H9 (cell line): ENCODE data around the gene DUSP28. TPM values are rescaled to one million over a fixed set of nuclear protein-coding genes. Genes with fewer than 3 reads are reported as not detected.

Experiments
- DNase-seq: peaks from one replicate; pipeline ENCODE4 v3.0.0-alpha.2; 2017
- H2AFZ ChIP-seq: one replicate; pipeline ENCODE4 v1.6.1; 2013; ENCODE audit warnings: mild to moderate bottlenecking, low read length, control low read depth, moderate library complexity
- H2AK5ac ChIP-seq: 2 replicates; pipeline ENCODE4 v1.6.1; 2013; ENCODE audit warnings: low read length, control low read depth, mixed read lengths; ENCODE audit not compliant: insufficient read length
- H2BK120ac ChIP-seq: one replicate; pipeline ENCODE4 v1.6.1; 2013; ENCODE audit warnings: low read depth, mild to moderate bottlenecking, low read length, control low read depth, inconsistent platforms; ENCODE audit not compliant: poor library complexity, severe bottlenecking
- H2BK12ac ChIP-seq: 2 replicates; pipeline ENCODE4 v1.6.1; 2013; ENCODE audit warnings: low read length, control low read depth, mixed read lengths, low read depth; ENCODE audit not compliant: insufficient read length
- H2BK15ac ChIP-seq: 2 replicates; pipeline ENCODE4 v1.6.1; 2013; ENCODE audit warnings: low read depth, low read length, control low read depth
- H2BK20ac ChIP-seq: one replicate; pipeline ENCODE4 v1.6.1; 2013; ENCODE audit warnings: low read depth, mild to moderate bottlenecking, low read length, control low read depth, inconsistent platforms; ENCODE audit not compliant: poor library complexity, severe bottlenecking
- H2BK5ac ChIP-seq: 2 replicates; pipeline ENCODE4 v1.6.1; 2013; ENCODE audit warnings: low read length, control low read depth, mixed read lengths; ENCODE audit not compliant: insufficient read length
- H3K14ac ChIP-seq: 2 replicates; pipeline ENCODE4 v1.6.1; 2013; ENCODE audit warnings: low read length, control low read depth; ENCODE audit not compliant: insufficient read depth
- H3K18ac ChIP-seq: 2 replicates; pipeline ENCODE4 v1.6.1; 2013; ENCODE audit warnings: low read depth, mild to moderate bottlenecking, mixed read lengths, low read length, control low read depth; ENCODE audit not compliant: insufficient read length
- H3K23ac ChIP-seq: 2 replicates; pipeline ENCODE4 v1.6.1; 2013; ENCODE audit warnings: low read length, control low read depth, mixed read lengths, low read depth; ENCODE audit not compliant: insufficient read length
- H3K23me2 ChIP-seq: 2 replicates; pipeline ENCODE4 v1.6.1; 2013; ENCODE audit warnings: low read depth, mild to moderate bottlenecking, mixed read lengths, low read length, control low read depth; ENCODE audit not compliant: insufficient read length, poor library complexity, severe bottlenecking
- H3K27ac ChIP-seq: 2 replicates; pipeline ENCODE4 v1.5.1; 2013; ENCODE audit warnings: low read length, control low read depth, mixed read lengths, low read depth; ENCODE audit not compliant: insufficient read length
- H3K27me3 ChIP-seq: 2 replicates; pipeline ENCODE4 v1.6.1; 2013; ENCODE audit warnings: low read length, control low read depth, inconsistent platforms; ENCODE audit not compliant: insufficient read depth
- H3K4ac ChIP-seq: 2 replicates; pipeline ENCODE4 v1.6.1; 2013; ENCODE audit warnings: low read depth, mild to moderate bottlenecking, control low read depth, inconsistent platforms, low read length, moderate library complexity
- H3K4me1 ChIP-seq: 2 replicates; pipeline ENCODE4 v1.6.1; 2013; ENCODE audit warnings: low read length, control low read depth, inconsistent platforms; ENCODE audit not compliant: insufficient read depth
- H3K4me2 ChIP-seq: 2 replicates; pipeline ENCODE4 v1.6.1; 2013; ENCODE audit warnings: low read length, control low read depth, mixed read lengths; ENCODE audit not compliant: insufficient read length, insufficient read depth
- H3K56ac ChIP-seq: 2 replicates; pipeline ENCODE4 v1.6.1; 2013; ENCODE audit warnings: low read depth, mild to moderate bottlenecking, mixed read lengths, low read length, control low read depth; ENCODE audit not compliant: insufficient read length
- H3K79me1 ChIP-seq: 2 replicates; pipeline ENCODE4 v1.6.1; 2013; ENCODE audit warnings: low read depth, mild to moderate bottlenecking, moderate library complexity, low read length, control low read depth, inconsistent platforms; ENCODE audit not compliant: insufficient read depth, poor library complexity, severe bottlenecking
- H3K79me2 ChIP-seq: 2 replicates; pipeline ENCODE4 v1.6.1; 2013; ENCODE audit warnings: low read length, control low read depth, inconsistent platforms; ENCODE audit not compliant: insufficient read depth
- H3K9ac ChIP-seq: 2 replicates; pipeline ENCODE4 v1.6.1; 2013; ENCODE audit warnings: low read length, control low read depth, mixed read lengths; ENCODE audit not compliant: insufficient read length; ENCODE audit errors: extremely low read depth
- H3K9me3 ChIP-seq: one replicate; pipeline ENCODE4 v1.6.1; 2013; ENCODE audit warnings: low read depth, low read length, inconsistent platforms; ENCODE audit not compliant: control insufficient read depth
- H3T11ph ChIP-seq: one replicate; pipeline ENCODE4 v1.6.1; 2013; ENCODE audit warnings: mild to moderate bottlenecking, low read length, control low read depth, inconsistent platforms
- H4K20me1 ChIP-seq: one replicate; pipeline ENCODE4 v1.6.1; 2013; ENCODE audit not compliant: control insufficient read depth, insufficient read length, insufficient read depth
- H4K5ac ChIP-seq: 2 replicates; pipeline ENCODE4 v1.6.1; 2013; ENCODE audit warnings: low read depth, mild to moderate bottlenecking, mixed read lengths, low read length, control low read depth; ENCODE audit not compliant: insufficient read length
- H4K8ac ChIP-seq: replicated peaks from 2 replicates; pipeline ENCODE4 v1.6.1; 2013; ENCODE audit warnings: low read length, control low read depth, mixed read lengths, low read depth; ENCODE audit not compliant: insufficient read length
- H4K91ac ChIP-seq: 2 replicates; pipeline ENCODE4 v1.6.1; 2013; ENCODE audit warnings: low read depth, mild to moderate bottlenecking, moderate library complexity, mixed read lengths, low read length, control low read depth; ENCODE audit not compliant: insufficient read length
- H3K27ac Mint-ChIP-seq, 3 experiments: 2 replicates in 2 of 3; 3 replicates in 1 of 3; pipeline ENCODE4 v1.8.0; 2020 to 2021; ENCODE audit warnings: mixed read lengths in 3 of 3, mild to moderate bottlenecking in 1 of 3, moderate library complexity in 1 of 3
- H3K27me3 Mint-ChIP-seq: 2 replicates; pipeline ENCODE4 v1.8.0; 2021; ENCODE audit warnings: low read depth, mild to moderate bottlenecking, moderate library complexity, mixed read lengths
- H3K36me3 Mint-ChIP-seq, 3 experiments: 2 replicates in 2 of 3; 3 replicates in 1 of 3; pipeline ENCODE4 v1.8.0; 2020 to 2021; ENCODE audit warnings: low read depth in 3 of 3, mixed read lengths in 3 of 3; ENCODE audit not compliant: insufficient read depth in 1 of 3
- H3K4me1 Mint-ChIP-seq, 2 experiments: 2 replicates each; pipeline ENCODE4 v1.8.0; 2020; ENCODE audit warnings: mixed read lengths in 2 of 2
- H3K4me3 Mint-ChIP-seq, 2 experiments: 2 replicates in 1 of 2; 3 replicates in 1 of 2; pipeline ENCODE4 v1.8.0; 2020 to 2021; ENCODE audit warnings: mild to moderate bottlenecking in 2 of 2, mixed read lengths in 2 of 2, moderate library complexity in 1 of 2
- H3K9me3 Mint-ChIP-seq, 2 experiments: 2 replicates in 1 of 2; 3 replicates in 1 of 2; pipeline ENCODE4 v1.8.0; 2020; ENCODE audit warnings: mild to moderate bottlenecking in 2 of 2, mixed read lengths in 2 of 2, moderate library complexity in 1 of 2
- CTCF ChIP-seq: fragments of 200-600 bp; sonication (generic); conservative IDR thresholded peaks from 3 replicates; pipeline ENCODE4 v1.8.0; 2021; ENCODE audit warnings: antibody characterized with exemption, mild to moderate bottlenecking
- WGBS: extraction: QIAGEN DNeasy Blood & Tissue Kit; methylation state at CpG from one replicate; pipeline ENCODE4 v1.1.7; 2013; ENCODE audit warnings: missing lambda C conversion rate, low lambda C conversion rate, mixed read lengths; ENCODE audit not compliant: insufficient read length; ENCODE audit errors: extremely low coverage; 5-methylcytosine and 5-hydroxymethylcytosine counted together
- total RNA-seq: library from RNA; stranded (reverse); gene quantifications from 2 replicates; pipeline ENCODE4 v1.2.1, GENCODE V29; 2021

The DUSP28 gene
- total RNA-seq, 1 experiment from 2014 or later, result 1.6 TPM

GRCh38 chr2:240524963-240525718 is 35.0 kb upstream of the DUSP28 start:
- peaks cover 2% of the 10 kb centered on the region for H3K27me3 Mint-ChIP-seq
- H3K4ac ChIP-seq, result no peak overlapping the region
- peaks cover 65% of the 10 kb centered on the region in 2 experiments for H3K9me3 Mint-ChIP-seq
- no peak for DNase-seq
- peaks cover 4% of the 10 kb centered on the region for H4K20me1 ChIP-seq
- H3K27me3 ChIP-seq, result no peaks in the 10 kb centered on the region
- no peaks in the 10 kb centered on the region for H3K79me1 ChIP-seq
- H3K4me1 Mint-ChIP-seq, result 0 out of 4 replicates have a peak, but pooled peaks cover 0 to 3% of the 10 kb centered on the region in 2 experiments
- H3K27ac Mint-ChIP-seq, result no peak overlapping the region
- no peak overlapping the region for H3K23ac ChIP-seq
- no peak for TF ChIP-seq CTCF
- no peak overlapping the region for H2BK120ac ChIP-seq
- peaks cover 25% of the 10 kb centered on the region for H3K9me3 ChIP-seq
- no peak overlapping the region for H3K4me2 ChIP-seq
- H4K8ac ChIP-seq, result no peak overlapping the region
- no peak overlapping the region for H3K4me3 Mint-ChIP-seq
- no peak overlapping the region for H3K56ac ChIP-seq
- no peak overlapping the region for H3K9ac ChIP-seq
- no peak overlapping the region for H2BK5ac ChIP-seq
- no peak overlapping the region for H2BK15ac ChIP-seq
- H3K27ac ChIP-seq, result no peak overlapping the region
- WGBS, result no CpG with 5 or more reads among the region's 8 CpGs
- H2AFZ ChIP-seq, result no peak overlapping the region
- no peak overlapping the region for H3T11ph ChIP-seq
- no peaks in the 10 kb centered on the region for H3K79me2 ChIP-seq
- peaks cover 65 to 74% (median 73%) of the 10 kb centered on the region in 3 experiments for H3K36me3 Mint-ChIP-seq
- H2BK20ac ChIP-seq, result no peak overlapping the region
- no peak overlapping the region for H4K91ac ChIP-seq
- peaks cover 2% of the 10 kb centered on the region; the same call in 1 of the 2 replicates for H3K4me1 ChIP-seq
- no peak overlapping the region for H3K18ac ChIP-seq
- no peak overlapping the region for H2AK5ac ChIP-seq
- H4K5ac ChIP-seq, result no peak overlapping the region
- no peak overlapping the region for H2BK12ac ChIP-seq
- H3K14ac ChIP-seq, result no peak overlapping the region
- no peaks in the 10 kb centered on the region for H3K23me2 ChIP-seq
